NCI-H1048 (cell line): ENCODE data around the gene RUNX3.
"Not testable (repeated sequence)": the region's sequence is repeated elsewhere in the genome, so short reads cannot be mapped to it uniquely, and the experiment has no call there.

Experiments
- DNase-seq: peaks from one replicate; lab custom pipeline; 2025; lab: John Stamatoyannopoulos, UW

RUNX3 gene

DNA sequence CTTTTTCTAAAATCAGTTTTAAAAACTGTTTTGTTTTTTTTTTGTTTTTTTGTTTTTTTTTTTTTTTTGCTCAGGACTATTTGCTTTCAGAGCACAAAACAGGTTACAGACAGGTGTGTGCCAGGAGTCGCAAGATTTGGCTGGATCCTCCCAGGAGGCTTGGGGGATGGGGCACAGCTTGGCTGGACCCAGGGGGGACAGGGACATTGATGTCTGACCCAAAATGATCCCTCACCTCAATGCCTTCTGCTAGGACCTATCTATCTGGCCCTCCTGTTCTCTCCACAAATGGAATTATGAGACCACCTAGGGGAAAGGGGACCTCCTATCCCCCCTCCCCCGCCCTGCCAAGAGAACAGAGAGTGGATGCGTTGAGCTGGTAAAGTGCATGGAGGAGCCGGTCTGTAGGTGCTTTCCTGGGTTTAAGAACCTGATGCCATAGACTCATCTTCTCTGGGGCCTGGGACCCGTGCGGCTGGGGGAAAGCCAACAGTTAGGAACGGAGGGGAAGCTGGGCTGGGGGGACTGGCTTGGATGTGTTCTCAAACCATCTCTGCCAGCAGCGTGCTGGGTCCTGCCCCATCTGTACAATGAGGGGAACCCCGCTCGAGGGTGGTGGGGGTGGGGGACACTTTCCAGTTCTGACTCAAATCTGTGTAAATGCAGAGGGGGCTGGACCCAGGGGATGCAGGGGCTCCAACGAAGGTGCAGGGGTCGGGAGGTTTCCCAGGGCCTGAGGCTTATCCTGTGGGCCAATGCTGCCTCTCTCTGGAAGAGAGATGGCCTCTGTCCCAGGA lies 28.9 kb downstream of the RUNX3 start:
- DNase-seq: no peak

DNA sequence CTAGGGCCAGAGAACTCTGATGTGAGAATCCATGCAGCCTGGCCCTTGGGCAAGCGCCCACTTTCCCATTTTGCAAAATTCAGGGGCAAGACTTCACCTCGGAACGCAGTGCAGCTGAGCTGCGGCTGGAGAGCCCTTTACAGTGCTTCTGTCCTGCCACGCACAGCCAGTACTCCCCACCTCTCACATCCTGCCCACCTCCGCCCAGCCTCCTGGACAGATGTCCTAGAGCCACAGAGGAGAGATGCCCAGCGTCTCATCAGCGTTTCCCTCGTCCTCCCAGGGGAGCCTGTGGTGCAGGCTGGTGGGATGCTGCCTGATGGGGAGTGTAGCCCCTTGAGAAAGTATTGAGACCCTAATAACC lies 29.6 kb downstream of the RUNX3 start:
- no peak for DNase-seq

DNA sequence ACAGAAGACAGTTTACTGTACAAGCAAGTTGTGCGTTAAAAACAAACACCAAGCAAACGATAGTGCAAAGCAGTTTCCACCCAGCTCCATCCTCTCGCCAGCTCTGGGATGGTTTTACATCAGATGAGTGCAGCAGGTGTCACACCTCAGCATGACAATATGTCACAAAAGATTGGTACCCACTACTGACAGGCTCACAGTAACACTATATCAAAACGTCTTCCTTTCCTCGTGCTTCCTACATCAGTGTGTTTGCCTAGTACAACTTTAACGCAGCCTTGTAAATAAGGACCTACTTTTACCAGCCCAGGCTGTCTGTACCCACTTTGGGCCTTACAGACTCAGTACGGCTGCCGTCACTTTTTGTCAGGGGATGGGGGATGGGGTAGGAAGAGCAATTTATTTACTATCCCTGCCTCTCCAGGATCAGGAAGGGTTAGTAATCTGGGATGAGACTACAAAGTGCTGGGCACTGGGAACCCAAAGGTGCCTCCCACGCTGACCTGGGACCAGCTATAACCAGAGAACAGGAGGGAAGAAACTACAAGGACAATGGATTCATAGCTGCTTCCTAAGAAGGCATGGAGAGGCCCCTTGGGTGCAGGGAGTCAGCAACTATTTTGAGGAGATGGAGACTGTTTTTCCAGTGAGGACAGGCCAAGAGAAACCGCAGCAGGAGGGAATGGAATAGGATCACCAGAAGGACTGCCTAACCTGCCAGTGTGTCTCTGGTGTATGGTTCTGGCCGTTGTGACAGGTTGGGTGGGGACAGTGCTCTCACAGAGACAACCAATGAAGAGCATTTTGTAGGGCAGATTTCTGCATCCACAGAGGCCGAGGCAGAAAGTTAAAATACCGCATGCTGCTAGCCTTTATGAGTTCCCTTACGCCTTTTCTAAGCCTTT lies 30.2 kb downstream of the RUNX3 start:
- DNase-seq: no peak

DNA sequence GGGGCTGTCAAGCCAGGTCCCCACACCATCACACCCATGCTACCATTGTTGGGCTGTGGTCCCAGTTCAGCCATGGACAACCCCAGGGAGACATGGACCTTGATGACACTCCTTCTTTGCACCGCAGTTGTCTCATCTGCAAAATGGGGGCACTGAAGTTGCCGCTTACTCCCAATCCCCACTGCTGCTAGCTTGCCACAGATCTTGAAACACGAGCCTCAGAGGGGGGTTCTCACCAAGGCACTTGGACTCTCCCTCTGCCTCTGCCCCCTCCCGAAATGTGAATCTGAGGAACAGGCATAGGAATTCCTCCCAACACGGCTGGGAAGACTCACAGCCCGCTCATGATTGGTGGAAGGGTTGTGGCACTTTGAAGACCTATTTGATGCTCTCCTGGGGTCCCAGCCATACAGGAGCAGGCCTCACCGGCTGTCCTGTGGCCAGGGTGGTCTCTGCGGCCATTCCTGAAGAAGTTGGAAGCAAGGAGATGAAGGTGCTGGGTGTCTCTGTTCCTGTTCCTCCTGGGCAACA lies 31.1 kb downstream of the RUNX3 start:
- DNase-seq: no peak

DNA sequence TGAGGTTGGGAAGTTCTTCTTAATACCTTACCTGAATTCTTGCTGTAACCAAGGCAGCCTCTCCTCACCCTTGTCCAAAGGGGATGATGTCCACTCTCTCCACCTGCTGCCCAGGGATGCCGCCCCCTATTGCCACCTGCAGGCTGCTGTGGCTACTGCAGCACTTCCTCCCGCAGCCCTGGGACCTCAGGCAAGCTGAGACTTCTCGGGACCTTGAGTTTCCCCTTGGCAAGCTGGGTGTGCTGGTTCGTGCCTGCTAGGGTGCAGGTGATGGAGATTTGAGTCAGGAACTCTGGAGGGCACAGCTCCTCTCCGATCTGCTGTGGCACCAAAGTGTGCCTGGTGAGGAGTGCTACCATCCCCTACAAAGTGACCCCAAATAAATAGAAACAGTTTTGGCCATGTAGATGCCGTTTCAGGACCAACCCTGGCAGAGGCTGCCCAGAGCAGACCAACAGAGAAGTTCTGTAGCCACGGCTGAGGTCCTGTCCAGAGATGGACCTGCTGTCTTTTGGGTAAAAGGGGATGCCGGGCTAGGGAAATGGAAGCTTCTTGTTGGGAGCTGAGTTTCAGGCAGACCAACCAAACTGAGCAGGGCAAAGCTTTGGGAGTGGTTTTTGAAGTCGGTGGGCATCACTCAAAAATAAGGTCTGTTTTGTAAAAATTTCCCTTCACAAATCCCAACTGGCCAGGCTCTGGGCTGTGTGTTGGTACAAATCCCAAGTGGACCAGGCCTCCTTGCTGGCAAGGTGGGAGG lies 31.7 kb downstream of the RUNX3 start:
- DNase-seq: no peak

DNA sequence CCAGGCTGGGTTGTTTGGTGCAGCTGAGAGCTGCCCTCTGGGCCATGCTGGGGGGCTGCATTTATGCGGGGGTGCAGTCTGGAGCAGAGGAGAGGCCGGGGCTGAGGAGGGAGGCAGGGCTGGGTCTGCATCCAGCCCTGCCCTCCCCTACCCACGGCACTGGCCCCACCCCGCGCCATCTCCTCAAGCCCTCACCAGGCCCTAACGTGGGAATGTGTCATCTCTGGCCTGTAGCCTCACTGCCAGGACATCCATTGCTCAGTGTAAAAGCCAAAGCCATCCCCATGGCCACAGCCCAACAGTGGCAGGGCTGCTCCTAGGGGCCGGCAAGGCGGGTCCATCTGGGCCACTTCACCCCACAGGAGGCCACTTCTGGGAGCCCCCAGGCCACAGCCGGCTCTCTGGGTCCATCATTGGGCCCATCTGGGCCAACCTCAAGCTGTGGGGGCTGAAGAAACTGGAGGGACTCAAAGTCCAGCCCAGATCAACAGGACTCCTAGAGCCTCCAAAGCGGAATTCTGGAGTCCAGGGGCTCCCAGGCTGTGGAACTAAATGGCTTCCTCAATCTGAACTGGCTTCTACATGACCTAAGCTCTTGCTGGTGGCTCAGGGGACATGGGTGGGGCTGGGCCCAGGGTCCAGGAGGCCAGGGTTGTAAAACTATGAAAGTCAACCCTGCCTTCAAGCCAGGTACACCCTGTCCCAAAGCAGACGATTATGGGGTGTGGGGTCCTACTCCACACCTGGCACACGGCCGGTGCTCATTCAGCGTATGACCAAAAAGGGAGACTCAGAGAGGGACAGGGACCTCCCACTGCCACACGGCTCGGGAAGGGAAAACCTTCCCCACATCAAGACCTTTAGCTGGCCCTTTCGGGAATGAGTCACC lies 32.6 kb downstream of the RUNX3 start:
- no peak for DNase-seq

DNA sequence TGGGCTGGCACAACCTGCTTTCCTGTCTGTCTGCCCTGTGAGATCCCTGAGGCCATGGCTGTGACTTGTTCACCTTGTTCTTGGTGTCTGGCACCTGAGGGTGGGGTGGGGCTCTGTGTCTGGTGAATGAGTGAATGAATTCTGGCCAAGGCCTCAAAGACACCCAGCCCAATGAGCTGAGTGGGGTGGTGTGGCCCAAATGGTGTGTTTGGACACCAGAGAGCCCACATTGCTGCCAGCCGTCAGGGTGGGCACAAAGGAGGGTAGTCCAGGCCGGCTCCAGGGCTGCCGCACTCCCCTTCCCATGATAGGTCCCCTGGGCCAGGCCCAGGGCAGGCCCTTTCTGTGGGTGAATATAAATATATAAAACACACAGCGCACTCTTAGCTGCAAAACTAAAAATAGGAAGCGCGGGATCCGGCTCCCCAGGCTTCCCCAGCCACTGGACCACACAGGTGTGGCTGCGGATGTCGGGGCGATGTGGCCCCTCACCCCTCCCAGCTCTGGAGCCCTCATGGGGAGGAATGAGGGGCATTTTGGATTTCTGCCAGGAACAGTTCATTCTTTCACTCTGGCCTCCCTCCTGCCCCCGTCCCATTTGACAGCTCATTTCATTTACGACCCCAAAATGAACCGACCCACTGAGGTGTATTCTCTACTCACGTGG lies 33.3 kb downstream of the RUNX3 start:
- DNase-seq: no peak

DNA sequence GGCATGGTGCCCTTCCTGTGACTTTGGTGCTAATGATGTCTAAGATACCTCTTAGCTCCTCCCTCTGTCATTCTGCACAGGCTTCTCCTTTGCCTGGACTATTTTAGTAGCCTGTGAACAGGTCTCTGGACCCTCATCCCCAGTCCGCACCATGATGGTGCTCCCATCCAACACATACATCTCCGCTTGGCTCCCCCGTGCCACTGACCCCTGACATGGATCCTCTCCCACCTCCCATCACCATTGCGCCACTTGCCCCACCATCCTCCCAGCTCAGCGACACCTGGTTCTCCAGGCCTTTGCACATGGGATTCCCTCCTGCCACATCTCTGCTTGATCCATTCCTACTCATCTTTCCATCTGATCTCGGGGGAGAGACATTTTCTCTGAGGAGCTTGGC lies 33.9 kb downstream of the RUNX3 start:
- no peak for DNase-seq

DNA sequence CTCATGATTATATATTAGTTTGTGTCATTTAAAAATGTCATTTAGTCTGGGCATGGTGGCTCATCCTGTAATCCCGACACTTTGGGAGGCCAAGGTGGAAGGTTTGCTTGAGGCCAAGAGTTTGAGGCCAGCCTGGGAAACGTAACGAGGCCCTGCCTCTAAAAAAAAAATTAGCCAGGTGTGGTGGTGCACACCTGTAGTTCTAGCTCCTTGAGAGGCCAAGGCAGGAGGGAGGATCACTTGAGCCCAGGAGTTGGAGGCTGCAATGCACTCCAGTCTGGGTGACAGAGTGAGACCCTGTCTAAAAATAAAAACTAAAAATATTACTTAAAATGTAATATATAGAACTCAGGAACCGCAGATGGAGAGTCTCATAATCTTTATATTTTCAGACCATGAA lies 34.6 kb downstream of the RUNX3 start:
- DNase-seq: no peak

DNA sequence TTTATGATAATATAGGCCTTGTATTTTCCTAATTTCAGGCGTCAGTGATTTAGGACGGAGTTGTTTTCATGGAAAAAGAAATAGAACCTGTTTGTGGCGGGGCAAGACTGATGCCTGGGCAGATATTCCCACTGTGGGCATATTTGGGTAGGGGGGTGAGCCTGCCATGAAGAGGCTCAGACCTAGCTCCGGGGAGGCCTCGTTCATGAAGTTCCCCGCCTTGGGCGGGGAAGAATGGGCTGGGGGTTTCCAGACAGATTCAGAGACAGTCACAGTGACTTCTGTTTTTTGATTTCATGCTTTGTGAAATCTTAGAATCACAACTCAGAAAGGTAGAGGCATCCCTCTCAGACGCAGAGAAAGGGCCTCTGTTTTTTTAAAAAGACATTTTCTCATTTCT lies 36.1 kb downstream of the RUNX3 start:
- DNase-seq: no peak

DNA sequence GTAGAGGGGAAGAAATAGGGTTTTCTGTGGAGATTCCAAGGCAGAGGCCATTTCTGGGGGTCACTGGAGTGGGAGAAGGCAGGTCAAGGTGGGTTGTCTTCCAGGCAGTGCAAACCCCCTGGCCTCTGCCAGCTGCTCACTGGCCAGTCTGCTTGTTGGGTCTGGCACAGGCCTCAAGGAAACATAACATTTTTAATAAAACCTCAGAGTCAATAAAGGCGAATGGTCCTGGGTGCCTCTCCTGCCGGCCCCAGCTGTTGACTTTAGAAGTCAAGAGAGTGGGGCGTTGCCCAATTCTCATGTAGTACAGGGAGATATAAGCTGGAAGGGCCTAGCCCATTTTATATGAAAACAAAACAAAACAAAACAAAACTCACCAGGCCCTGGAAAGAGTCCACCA lies 36.6 kb downstream of the RUNX3 start:
- no peak for DNase-seq

DNA sequence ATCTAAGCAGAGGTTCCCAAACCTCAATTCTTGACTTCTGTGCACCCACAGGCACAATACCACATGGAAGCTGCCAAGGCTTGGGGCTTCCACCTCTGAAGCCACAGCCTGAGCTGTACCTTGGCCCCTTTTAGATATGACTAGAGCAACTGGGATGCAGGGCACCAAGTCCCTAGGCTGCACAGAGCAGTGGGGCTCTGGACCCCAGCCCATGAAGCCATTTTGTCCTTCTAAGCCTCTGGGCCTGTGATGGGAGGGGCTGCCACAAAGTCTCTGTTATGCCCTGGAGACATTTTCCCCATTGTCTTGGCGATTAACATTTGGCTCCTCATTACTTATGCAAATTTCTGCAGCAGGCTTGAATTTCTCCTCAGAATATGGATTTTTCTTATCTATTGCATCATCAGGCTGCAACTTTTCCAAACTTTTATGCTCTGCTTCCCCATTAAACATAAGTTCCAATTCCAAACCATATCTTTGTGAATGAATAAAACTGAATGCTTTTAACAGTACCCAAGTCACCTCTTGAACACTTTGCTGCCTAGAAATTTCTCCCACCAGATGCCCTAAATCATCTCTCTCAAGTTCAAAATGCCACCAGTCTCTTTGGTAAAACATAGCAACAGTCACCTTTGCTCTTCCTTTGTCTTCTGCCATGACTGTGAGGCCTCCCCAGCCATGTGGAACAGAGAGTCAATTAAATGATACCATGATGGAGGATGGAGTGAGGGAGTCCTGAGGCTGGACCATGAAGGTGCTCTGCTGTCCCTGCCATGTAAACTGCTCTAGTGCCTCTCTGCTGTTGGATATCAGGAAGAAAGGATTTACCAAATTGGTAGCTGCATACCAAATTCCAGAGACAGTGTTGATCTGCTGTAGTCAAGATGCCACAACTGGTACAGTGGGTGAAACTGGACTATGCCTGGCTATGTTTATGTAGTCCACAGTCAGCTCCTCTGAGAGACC lies 37.6 kb downstream of the RUNX3 start:
- no peak for DNase-seq

DNA sequence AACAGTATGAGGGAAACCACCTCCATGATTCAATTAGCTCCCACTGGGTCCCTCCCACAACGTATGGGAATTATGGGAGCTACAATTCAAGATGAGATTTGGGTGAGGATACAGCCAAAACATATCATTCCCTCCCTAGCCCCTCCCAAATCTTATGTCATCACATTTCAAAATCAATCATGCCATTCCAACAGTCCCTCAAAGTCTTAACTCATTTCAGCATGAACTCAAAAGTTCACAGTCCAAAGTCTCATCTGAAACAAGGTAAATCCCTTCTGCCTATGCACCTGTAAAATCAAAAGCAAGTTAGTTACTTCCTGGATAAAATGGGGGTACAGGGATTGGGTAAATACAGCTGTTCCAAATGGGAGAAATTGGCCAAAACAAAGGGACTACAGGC lies 38.7 kb downstream of the RUNX3 start:
- not testable (repeated sequence) for DNase-seq

DNA sequence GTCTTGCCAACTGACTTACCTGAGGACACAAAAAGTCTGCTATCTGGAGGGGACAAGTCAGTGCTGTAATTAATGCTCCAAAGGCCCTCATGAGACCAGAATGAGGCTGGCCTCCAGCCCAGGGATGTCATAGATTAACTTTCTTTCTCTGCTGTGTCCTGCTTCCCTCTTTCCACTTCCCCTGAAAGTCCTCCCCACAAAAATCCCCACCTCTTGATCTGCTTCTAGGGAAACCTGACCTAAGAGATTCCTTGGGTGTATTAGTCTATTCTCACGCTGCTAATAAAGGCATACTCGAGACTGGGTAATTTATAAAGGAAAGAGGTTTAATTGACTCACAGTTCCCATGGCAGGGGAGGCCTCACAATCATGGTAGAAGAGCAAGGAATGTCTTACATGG lies 39.2 kb downstream of the RUNX3 start:
- no peak for DNase-seq

DNA sequence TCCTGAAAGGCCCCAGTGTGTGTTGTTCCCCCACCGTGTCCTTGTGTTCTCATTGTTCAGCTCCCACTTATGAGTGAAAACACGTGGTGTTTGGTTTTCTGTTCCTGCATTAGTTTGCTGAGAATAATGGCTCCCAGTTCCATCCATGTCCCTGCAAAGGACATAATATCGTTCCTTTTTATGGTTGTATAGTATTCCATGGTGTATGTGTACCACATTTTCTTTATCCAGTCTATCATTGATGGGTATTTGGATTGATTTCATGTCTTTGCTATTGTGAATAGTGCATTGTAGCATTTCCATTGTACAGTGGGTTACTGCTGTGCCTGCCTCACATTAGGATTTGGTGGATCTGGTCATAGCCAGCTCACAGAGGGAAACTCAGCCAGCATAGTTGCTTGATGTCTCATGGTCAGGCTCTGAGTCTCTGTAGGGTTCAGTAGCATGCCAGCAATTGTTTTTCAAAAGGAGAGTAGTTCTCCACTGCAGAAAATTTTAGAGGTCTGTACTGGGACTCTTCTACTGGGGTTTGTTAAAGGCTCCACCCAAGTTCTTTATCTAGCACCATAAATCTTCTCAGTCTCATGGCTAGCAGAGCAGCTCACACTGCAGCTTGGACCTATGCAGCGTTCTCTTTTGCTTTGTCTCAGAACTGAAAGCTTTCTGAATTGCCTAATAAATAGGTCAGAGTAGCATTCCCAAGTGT lies 41.0 kb downstream of the RUNX3 start:
- no peak for DNase-seq

DNA sequence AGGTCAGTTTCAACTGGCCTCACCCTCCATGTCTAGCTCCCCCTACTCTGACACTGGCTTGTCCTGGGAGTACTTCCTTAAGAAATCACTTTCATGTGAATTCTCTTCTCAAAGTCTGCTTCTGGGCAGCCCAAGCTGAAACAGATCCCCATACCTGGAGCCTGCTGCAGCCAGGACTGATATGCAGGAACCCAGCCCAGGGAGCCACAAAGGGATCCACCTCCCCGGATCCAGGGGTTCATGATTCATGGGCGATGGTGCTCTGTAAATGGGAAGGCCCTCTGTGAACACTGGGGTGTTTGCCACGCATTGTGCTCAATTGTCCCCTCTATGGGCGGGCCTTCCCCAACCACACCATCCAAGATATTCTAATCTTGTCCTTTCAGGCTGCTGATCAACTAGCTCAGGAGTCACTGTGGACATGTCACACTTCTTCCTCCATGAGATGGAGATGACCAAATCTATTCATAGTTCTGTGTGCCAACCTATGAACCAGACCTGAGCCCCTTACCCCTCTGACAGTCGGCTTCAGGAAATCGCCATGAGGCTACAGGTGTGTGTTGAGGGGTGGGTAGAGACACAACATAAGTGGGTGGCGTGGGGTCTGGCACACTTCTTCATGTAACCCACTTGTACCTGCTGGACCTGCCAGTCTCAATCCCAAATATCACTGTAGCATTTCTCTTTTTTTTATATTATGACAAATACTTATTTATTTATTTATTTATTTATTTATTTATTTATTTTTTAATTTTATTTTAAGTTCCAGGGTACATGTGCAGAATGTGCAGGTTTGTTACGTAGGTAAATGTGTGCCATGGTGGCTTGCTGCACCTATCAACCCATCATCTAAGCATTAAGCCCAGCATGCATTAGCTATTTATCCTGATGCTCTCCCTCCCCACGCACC lies 41.8 kb downstream of the RUNX3 start:
- DNase-seq: no peak

DNA sequence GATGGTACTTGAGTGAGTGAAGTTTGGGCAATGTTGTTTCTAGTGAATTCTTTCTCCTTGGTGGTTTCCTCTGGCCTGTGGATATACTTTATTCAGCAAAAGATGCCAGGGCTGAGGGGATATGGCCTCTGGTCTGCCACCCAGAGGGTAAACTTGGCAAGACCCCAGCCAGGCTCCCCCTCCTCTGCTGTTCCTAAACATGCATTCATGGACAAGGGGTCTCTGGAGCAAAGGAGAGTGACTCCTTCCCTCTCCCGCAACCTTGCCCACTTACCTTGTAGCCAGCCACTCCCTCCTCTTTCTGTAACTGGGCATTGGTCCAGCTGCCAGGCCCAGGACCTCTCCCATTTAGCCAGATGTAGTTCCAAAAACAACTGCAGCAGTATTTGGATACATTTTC lies 43.8 kb downstream of the RUNX3 start:
- DNase-seq: no peak

DNA sequence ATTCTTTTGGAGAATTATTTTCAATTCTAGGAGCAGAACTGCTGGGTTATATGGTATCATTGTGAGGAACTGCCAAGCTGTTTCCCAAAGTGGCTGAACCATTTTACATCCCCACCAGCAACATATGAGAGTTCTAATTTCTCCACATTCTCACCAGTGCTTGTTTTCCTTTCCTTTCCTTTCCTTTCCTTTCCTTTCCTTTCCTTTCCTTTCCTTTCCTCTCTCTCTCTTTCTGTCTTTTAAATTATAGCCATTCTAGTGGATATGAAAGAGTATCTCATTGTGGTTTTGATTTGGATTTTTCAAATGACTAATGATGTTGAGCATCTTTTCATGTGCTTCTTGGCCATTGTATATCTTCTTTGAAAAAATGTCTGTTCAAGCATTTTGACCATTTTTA lies 45.3 kb downstream of the RUNX3 start:
- DNase-seq: no peak
